T follicular helper cell (primary cell): Measurements from ENCODE around the gene EXOC4.
"Not testable (repeated sequence)": the region's sequence is repeated elsewhere in the genome, so short reads cannot be mapped to it uniquely, and the experiment has no call there.

Experiments
- DNase-seq: peaks from one replicate; pipeline ENCODE4 v3.0.0-alpha.2; 2020; ENCODE audit warnings: low read depth

EXOC4 gene

GRCh38 chr7:134077560-134077959, 824.7 kb downstream of the EXOC4 start:
- not testable (repeated sequence) for DNase-seq

- DNase-seq: no peak
These were observed 826.1 kb downstream of the EXOC4 start for GRCh38 chr7:134078991-134079390.

- DNase-seq: no peak
These were observed 828.8 kb downstream of the EXOC4 start for GRCh38 chr7:134081695-134082094.

GRCh38 chr7:134083766-134084487, 831.0 kb downstream of the EXOC4 start:
- no peak for DNase-seq

GRCh38 chr7:134084488-134085144, 831.7 kb downstream of the EXOC4 start:
- DNase-seq: no peak

- no peak for DNase-seq
These were observed 832.4 kb downstream of the EXOC4 start for GRCh38 chr7:134085311-134085710.

GRCh38 chr7:134086998-134087735, 834.3 kb downstream of the EXOC4 start:
- no peak for DNase-seq

- no peak for DNase-seq
These were observed 835.3 kb downstream of the EXOC4 start for GRCh38 chr7:134088199-134088598.

- no peak for DNase-seq
These were observed 836.6 kb downstream of the EXOC4 start for GRCh38 chr7:134089446-134089845.

GRCh38 chr7:134098072-134098471, 845.2 kb downstream of the EXOC4 start:
- no peak for DNase-seq

- no peak for DNase-seq
These were observed 848.8 kb downstream of the EXOC4 start for GRCh38 chr7:134101716-134102115.

GRCh38 chr7:134104166-134104565, 851.3 kb downstream of the EXOC4 start:
- DNase-seq: no peak

- DNase-seq: no peak
These were observed 853.0 kb downstream of the EXOC4 start for GRCh38 chr7:134105841-134106240.

- DNase-seq: no peak
These were observed 855.9 kb downstream of the EXOC4 start for GRCh38 chr7:134108802-134109201.

- DNase-seq: no peak
These were observed 860.8 kb downstream of the EXOC4 start for GRCh38 chr7:134113655-134114054.

GRCh38 chr7:134114992-134115391, 862.1 kb downstream of the EXOC4 start:
- no peak for DNase-seq
